HG02938 (cell line): Measurements from ENCODE around the gene MGLL.

Source experiments
- ATAC-seq: cut with Tn5 transposase; IDR thresholded peaks from one replicate; pipeline ENCODE4 v1.9.1; 2021; ENCODE audit warnings: mild to moderate bottlenecking, moderate library complexity; ENCODE audit not compliant: unreplicated experiment

Gene MGLL

DNA sequence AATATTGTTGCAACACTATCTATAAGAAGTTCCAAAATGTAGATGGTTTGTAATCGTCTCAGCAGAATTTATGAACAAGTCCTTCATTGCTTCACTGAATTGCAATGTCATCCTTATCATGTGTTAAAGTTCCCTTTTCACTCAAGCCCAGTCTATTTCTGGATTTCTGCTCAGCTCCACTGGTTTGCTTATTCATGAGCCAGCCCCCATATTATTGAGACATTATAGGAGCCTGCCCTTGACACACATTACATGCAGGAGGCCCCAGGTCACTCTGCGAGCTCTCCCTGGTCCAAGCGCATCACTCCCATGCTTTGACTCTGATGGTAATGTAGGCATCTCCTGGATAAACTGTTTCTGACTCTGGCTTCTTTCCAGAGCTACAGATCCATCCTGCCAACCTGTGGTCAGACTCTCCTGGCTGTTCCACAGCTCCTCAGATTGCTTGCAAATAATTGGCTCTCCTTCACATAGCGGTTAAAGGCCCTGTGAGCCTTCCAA lies 92.7 kb downstream of the MGLL start:
- ATAC-seq: no peak

DNA sequence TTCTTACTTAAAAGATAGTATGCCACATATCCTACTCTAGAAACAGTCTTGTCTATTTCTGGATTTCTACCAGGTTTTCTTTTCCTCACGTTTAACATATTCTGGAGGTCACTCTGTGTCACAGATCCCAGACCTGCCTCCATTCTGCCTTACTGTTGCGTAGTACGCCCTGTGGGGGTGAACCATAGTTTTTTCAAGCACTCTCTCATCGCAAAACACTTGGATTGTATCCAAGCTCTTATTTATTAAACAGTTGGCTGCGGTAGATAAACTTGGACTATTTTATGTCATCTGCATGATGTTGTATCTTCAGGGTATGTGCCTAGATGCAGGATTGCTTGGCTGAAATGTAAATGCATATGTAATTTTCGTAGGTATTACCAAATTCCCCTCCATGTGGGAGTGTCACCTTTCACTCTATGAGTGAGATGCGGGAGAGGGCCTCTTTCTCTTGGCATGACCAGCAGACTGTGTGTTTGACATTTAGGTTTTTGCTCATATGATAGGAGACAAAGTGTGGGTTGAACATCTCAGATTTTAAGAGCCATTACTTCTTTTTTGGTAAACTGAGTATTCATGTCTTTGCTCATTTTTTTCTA lies 93.8 kb downstream of the MGLL start:
- ATAC-seq: no peak

DNA sequence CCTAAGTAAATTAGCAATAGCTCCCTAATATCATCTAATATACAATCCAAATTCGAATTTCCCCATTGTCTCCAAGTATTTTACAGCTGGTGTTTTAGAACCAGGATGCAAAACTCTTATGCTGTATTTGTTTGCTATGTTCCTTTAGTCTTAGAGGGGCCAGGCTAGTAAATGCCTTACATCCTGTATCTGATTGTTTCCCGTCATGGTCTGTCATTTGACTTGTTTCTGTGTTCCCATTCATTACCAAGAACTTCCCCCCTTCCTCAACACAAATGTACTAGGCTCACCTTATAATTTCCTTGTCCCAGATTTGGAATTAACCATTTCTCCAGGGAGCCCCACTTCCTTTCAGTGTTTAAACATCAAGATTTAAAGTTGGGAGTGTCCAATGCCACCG lies 95.4 kb downstream of the MGLL start:
- ATAC-seq: no peak

DNA sequence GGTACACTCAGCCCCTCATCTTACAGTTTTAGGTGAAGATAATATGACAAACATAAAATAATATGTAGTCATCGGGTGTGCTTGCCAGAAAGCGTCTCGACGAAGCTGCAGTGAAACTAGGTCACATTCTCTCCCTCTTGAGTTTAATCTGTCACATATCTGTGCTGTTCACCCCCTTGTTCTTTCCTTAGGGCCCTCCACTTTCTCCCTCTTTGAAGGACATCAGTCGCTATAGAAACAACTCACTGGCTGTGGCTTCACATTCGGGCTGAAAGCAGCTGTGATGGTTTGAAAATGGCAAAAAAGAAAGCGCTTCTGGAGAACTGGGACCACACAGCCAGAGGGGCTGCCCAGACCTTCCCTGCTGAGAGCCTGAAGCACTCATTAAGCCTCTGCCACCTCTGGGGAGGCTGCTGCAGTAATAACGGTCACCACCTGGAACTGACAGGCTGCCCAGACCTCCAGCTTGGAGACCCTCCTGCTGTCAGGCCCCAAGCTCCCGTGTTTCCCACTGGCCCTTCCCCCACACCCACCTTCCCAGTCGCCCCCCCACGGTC lies 99.2 kb downstream of the MGLL start:
- no peak for ATAC-seq

DNA sequence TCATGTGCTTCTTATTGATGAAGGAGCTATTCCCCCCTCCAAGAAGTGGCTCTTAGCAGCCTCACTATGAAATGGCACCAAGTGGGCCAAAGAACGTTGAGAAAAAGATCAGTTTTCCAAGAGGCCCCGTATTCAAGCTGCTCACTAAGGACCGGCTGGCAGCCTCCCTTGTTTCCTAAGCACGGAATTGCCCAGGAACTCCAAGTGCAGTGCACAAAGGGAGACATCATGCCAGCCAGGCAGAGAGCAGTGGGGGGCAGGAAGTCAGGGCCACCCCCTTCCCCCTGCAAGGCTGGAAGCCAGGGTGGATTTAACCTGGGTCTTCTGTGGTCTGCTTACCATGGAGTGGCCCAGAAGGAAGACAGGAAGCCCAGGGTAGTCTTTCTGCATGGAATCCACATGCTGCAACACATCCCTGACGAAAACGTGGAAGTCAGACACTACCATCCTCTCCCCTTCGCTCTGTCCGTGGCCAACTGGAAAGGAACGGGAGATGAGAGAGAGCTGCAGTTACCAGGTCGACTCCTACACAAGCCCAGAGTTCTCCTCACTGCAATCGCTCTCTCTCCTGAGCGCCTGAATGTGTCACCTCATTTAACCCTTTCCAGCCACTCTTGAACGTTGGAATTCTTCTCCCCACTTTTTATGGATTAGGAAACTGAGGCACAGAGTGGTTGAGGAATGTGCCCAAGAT lies 100.1 kb downstream of the MGLL start:
- ATAC-seq: no peak

DNA sequence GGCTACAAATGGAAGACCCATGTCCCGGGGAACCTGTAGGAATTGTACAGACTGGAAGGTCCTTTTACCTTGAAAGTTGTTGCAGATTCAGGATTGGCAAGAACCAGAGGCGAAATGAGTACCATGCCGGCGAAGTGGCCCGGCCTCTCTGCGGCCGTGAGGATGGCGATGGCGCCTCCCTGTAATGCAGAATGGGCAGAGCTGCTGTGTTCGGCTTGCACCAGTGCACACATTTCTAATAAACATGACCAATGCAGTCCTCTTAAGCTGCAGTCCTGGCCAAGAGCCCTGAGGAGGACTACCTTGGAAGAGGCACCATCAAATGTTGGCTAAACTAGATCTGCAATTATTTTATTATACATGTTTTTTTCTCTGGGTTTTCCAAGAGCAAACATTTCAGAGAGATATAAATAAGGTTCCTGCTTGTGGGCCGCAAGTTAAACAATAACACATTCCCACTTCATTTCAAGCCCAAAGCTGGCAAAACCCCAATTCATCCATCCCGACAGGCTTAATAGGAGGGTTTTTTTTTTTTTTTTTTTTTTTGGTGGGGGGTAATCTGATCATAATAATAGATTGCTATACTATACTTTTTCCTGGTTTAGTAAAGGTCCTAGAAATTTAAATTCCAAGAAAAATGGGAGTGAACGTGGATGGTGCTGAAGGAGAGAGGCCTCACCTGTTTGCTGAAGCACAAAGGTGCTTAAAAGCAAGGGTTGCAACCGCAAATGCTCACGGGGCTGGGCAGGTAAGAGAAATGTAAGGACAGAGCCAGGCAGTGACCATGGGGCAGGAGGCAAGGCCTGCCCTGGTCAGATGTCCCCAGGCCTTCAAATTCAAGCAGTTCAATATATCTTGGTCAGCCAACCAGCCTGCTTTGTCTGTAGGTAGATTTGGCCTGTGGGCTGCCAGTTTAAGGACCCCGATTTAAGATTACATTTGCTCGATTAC lies 101.1 kb downstream of the MGLL start:
- no peak for ATAC-seq

DNA sequence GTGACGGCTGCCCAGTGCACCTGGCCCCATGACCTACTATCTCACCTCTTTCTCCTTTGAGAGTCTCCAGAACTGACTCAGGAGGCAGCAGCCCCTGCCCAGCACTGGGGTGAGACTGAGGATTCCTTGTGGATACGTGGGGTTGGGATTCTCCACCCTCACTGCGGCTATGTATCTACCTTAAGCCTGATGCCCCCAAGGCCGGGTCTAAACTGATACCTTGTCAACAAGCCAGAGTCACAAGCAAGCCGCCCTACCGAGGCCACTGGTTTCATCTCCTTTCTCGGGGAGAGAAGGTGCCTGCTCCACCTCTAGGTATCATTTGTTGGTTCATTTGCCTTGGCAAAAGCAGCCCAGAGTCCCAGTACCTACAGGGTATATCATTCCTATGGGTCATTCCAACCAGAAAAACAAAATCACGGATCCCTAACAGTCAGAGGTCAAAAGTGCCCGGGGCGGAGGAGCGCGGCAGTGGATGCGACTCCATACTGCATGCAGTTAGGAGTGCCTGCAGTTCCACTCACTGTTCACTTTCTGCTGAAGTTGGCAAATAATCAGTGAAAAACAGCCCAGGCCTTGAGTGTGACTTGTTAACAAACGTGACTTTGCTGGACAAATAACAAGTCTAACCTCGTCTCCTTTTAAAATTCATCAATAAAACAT lies 102.0 kb downstream of the MGLL start:
- ATAC-seq: no peak

DNA sequence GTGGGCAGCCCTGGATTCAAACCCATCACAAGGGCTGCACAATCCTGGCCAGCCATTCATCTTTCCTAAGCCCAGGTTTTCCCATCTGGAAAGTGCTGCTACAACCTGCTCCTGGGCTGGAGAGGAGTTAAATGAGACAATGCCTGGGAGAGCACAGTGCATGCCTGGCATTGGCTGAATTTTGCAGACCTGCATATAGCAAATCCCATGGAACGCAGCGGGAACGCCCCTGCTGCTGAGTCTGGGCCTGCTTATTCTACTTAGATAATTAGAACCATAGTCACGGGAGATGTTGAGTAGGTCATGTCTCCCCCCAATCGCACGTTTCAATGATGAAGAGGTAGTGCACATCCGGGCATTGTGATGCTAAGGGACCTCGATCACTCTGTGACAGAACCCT lies 102.9 kb downstream of the MGLL start:
- no peak for ATAC-seq

DNA sequence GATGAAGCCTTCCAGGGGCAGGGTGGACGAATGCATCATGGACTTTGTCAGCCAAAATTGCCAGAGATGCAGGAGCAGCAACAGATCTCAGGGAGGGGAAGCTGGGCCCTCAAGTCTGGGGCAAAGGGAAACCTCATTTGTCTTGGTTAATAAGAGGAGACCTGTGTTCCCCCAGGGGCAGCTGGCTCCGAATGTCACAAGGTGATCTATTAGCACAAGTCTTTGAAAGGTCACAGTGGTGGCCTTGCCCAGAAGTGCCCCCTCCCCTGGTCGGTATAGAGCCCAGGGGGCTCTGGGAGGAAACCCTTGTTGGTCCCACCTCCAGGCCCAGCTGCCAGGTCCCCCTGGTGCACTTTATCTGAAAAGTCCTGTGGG lies 103.4 kb downstream of the MGLL start:
- ATAC-seq: no peak

DNA sequence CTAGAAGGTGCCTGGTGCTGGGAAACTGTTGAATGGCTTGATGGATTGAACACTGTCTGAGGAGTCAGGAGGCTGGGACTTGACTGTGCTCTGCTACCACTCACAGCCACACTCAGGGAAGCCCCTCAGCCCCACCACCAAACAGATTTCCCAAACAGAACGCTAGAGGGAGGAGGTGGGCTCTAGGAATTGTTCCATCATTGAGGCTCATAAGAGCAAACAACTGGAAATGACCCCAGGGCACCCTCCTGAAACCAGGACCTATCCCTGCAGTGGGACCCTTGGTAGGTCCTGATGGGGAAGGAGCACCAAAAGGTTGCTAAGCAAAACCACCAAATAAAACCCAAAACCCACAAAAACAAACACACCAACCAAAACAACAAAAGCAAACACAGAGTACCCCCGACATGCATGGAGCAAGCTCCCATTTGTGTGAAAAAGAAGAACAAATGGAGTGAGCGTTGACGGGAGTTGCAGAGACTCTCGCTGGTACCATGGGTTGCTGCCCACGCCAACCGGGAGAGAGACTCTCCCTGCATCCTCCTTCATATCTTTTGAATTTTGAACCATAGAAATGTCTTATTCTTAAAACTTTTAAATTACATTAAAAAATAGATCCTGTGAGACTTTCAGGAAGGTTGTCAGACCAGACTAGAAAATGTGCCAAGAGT lies 103.9 kb downstream of the MGLL start:
- ATAC-seq: no peak

DNA sequence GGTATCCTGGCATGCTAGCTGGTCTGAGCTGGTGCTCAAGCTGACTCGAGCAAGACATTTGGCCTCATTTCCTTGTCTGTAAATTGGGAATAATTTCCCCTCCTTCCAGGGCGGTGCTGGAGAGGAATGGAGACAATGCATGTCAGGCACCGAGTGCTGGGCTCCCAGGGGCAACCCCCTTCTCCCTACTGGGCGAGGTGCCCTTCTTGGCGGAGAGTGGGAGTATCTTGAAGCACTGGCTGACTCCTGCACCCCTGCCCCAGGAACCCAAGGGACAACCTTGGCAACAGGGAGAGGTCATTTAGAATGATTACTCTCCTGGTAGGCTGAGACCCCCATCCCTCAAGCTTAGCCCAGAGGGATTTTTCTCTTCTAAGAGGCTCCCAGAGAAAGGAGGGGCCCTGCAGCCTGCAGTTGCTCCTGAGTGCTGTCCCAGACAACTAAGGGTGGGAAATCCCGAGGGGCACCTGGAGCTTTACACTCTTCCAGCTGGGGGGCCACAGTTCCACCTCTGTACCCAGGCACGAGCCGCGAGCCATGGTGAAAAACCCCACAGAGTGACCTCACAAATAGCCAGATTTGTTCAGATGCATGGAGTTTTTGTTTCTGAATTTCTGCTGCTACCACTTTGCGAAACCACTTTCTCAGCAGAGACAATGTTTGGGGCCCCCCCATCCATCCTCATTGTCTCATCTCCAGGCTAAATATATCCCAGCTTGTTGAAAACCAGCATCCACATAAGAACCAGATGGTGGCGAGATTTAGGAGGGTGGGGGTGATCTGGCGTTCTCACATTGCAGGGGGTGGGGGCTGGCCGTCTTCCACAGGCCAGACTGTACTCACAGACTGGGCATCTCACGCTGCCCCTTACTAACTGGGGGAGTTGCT lies 104.7 kb downstream of the MGLL start:
- no peak for ATAC-seq

DNA sequence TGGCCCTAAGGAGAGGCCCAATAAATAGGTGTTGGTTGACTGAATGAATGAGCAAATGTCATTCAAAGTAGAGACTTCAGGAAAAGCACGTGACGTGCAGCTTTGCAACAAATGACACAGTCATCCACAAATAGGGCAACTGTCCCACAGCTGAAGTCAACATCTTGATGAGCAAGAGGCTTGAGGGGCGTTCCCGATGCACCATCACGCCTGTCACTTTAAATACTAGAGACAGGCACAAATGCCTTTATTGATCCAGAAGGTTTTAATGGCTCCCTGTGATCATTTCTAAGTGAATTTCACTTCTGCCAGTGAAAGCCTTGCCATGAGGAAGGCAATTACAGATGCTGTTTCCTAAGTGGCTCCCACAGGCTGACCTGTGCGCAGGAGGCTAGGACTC lies 105.9 kb downstream of the MGLL start:
- ATAC-seq: no peak

DNA sequence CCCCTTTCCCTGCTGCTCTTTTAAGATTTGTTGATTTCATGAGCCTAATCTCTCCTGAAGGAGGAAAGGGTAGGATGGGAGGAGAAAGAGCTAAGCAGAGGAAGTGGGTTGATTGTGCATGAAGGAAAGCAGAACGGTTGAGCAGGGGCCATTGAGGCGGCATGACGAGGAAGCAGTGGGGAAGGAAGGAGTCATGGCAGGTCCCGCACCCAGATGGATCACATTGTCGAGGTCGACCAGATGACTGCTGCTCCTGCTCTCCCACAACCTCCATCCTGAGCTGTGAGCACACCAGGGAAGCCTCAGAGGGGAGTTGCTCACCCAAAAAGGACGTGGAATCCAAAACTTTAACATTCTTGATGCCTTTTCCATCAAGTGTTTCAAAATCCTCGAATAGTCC lies 106.8 kb downstream of the MGLL start:
- no peak for ATAC-seq

DNA sequence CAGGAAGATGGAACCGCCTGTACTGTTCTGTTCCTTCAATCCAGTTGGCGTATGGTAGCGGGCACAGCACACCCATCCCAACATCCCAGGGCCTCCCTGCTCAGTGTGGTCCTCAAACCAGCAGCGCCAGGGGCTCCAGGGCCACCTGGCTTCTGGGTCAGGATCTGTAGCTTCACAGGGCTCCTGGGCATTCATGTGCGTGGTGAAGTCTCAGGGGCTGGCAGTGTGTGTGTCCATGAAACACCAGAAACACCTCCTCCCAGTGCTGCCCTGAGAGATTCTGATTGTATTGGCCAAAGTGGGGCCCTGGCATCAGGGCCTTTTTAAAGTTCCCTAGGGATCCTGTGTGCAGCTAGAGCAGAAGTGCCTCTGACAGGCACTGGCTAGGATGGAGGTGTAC lies 107.4 kb downstream of the MGLL start:
- no peak for ATAC-seq

DNA sequence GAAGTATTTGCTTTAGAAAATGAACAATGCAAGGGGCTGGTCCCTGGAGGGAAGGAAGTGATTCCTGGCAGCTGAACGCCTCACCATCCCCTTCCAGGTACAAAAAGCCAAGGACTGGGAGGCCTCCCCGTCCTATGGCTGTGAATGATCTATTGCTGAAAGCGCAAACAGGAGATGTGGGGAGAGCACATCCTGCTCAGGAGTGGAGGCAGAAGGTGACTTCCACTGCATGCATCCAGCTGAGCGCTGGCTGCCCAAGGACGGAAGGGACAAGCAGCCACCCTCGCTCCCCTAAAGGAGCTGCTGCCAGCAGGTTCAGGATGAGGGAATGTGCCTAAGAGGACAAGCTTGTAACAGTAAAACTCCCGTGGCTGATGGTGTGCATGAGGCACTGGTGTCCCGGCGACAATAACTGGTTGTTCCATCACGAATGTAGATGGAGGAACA lies 108.2 kb downstream of the MGLL start:
- no peak for ATAC-seq

DNA sequence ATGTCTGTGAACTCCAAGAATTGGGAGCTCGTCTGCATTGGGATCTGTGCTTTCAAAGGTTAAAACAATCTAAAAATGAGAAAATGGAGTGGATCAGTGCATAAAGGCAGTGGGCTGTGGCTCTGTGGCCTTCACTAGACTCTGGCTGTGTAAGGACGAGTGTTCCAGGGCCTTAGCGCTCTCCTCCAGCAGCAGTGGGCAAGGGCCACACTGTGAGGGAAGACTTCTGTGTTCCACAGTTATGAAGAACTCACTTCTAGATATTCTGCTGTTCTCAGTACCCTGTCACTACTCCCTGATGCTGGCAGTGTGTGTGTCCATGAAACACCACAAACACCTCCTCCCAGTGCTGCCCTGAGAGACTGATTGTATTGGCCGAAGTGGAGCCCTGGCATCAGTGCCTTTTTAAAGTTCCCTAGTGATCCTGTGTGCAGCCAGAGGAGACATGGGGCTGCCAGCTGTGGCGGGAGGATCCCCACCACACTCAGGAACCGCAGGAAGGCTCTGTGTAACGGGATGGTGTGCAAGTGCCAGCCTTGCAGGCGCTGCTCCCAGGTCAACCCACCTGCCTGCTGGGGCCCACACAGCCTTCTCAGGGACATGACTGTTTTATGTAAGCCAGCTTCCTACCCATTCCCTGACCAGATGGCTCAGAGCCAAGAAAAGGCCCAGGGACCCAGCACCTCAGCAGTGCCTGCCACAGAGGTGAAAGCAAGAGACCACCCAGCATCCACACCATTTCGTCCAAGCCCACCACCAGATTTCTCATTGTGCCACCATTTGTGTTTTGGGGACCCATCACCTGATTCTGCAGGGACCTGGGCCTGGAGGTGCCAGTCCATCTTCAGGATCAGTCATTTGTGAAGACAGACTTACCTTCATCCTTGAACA lies 109.2 kb downstream of the MGLL start:
- ATAC-seq: no peak

DNA sequence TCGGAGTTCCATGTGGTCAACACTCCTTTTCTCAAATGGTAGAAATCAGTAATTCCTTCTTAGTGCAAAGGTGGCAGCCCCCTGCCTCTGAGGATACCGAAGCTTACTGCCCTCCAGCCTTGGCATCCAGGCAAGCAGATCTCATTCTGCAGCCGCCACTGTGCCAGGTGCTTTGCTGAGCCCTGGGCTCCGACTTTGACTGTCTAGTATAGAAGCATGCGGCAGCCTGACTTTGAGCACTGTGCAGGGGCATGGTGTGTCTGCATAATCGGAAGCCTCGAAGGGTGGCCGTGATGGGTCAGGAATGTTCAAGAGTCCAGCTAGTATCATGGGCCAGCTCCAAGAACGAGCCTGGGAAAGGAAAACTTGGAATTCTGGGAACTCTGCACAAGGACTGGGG lies 109.9 kb downstream of the MGLL start:
- no peak for ATAC-seq

DNA sequence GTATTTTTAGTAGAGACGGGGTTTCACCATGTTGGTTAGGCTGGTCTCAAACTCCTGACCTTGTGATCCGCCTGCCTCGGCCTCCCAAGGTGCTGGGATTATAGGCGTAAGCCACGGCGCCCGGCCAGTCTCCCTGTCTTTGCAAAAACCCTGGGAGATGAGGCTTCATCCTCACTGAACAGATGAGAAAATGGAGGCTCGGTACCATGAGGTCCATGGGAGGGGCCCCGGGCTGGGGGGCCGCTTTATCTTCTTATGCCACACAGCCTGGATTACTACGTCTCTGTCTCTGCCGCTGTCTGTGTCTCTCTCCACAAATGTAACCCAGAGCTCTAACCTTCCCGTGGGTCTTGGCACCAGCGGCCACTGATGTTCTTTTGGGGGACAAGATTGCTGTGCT lies 110.4 kb downstream of the MGLL start:
- no peak for ATAC-seq
